K562 (cell line): ENCODE data around the gene TENM4. TPM values are rescaled to one million over a fixed set of nuclear protein-coding genes. Genes with fewer than 3 reads are reported as not detected.

Experiments used
- ATAC-seq: fragments of 200-7000 bp; cut with Tn5 transposase; 3 replicates; pipeline ENCODE4 v1.9.1; 2020; ENCODE audit warnings: moderate library complexity
- BruUV-seq: library from RNA; stranded (reverse); fragments of 400-500 nt; replicated peaks from 2 replicates; lab custom pipeline; 2021; lab: Mats Ljungman, UMichigan
- CTCF ChIA-PET: fragments of 300-600 bp; formaldehyde crosslinking; extraction: SDS; loops from one replicate; lab custom pipeline; 2021; ENCODE audit warnings: low intra/inter-chr PET ratio; lab: Yijun Ruan, JAX
- POLR2A ChIA-PET: fragments of 300-600, 350-650 bp; sonication (Branson Sonifier 250); formaldehyde crosslinking; extraction: SDS; loops from one replicate; lab custom pipeline; 2021; ENCODE audit warnings: antibody characterized with exemption, inconsistent platforms; lab: Yijun Ruan, JAX
- DNase-seq, 4 experiments: peaks; one replicate each; pipeline versions ENCODE4 v3.0.0 to v3.0.0-alpha.2; 2011 to 2018; ENCODE audit warnings: low spot score in 3 of 4, mixed read lengths in 3 of 4; ENCODE audit errors: extremely low read depth in 1 of 4
- FAIRE-seq: peaks from 2 replicates; lab custom pipeline; 2011; peaks lifted over from hg19 to GRCh38; lab: Jason Lieb, UNC
- H2AFZ ChIP-seq: 2 replicates; pipeline ENCODE4 v1.6.0; 2011; ENCODE audit warnings: low read depth, low read length, control low read depth, inconsistent platforms
- H3K27ac ChIP-seq: fragments of 200-600 bp; 3 replicates; pipeline ENCODE4 v1.8.0; 2011; ENCODE audit warnings: low read depth, mild to moderate bottlenecking, control low read depth, inconsistent platforms, low read length, moderate library complexity, mixed read lengths; ENCODE audit errors: extremely low read depth
- H3K27me3 ChIP-seq, 2 experiments: fragments of 300-600 bp in 1 of 2; 2 replicates in 1 of 2; 3 replicates in 1 of 2; pipeline versions ENCODE4 v1.6.0 to v1.8.0; 2011; ENCODE audit warnings: inconsistent platforms in 2 of 2, low read length in 2 of 2, mild to moderate bottlenecking in 1 of 2, mixed read lengths in 1 of 2, moderate library complexity in 1 of 2; ENCODE audit not compliant: control insufficient read depth in 2 of 2, insufficient read depth in 2 of 2
- H3K36me3 ChIP-seq: fragments of 300-600 bp; 3 replicates; pipeline ENCODE4 v1.8.0; 2011; ENCODE audit warnings: mild to moderate bottlenecking, low read length, inconsistent platforms; ENCODE audit not compliant: control insufficient read depth, insufficient read depth
- H3K4me1 ChIP-seq, 2 experiments: fragments of 200-600 bp in 1 of 2; replicated peaks in 1 of 2; 2 replicates in 1 of 2; 3 replicates in 1 of 2; pipeline versions ENCODE4 v1.5.1 to v1.8.0; 2011; ENCODE audit warnings: inconsistent platforms in 2 of 2, low read length in 2 of 2, mild to moderate bottlenecking in 1 of 2, mixed read lengths in 1 of 2, moderate library complexity in 1 of 2; ENCODE audit not compliant: control insufficient read depth in 2 of 2, insufficient read depth in 2 of 2
- H3K4me2 ChIP-seq: 2 replicates; pipeline ENCODE4 v1.6.1; 2011; ENCODE audit warnings: low read length, control low read depth, inconsistent platforms, mixed read lengths; ENCODE audit not compliant: insufficient read depth
- H3K4me3 ChIP-seq: fragments of 200-600 bp; sonication (generic), shearing (Covaris generic); 2 replicates; pipeline ENCODE4 v1.5.1; 2016; ENCODE audit warnings: control low read depth, inconsistent platforms
- H3K79me2 ChIP-seq: fragments of 200-600 bp; 3 replicates; pipeline ENCODE4 v1.8.0; 2011; ENCODE audit warnings: low read length, inconsistent platforms; ENCODE audit not compliant: control insufficient read depth, insufficient read depth
- H3K9ac ChIP-seq, 2 experiments: 2 replicates each; pipeline versions ENCODE4 v1.6.0 to v1.6.1; 2011; ENCODE audit warnings: low read depth in 2 of 2, low read length in 2 of 2, control low read depth in 1 of 2, inconsistent platforms in 1 of 2, mild to moderate bottlenecking in 1 of 2, mixed read lengths in 1 of 2; ENCODE audit not compliant: insufficient read depth in 1 of 2
- H3K9me1 ChIP-seq: one replicate; pipeline ENCODE4 v1.6.0; 2011; ENCODE audit warnings: inconsistent platforms, mild to moderate bottlenecking, low read length, moderate library complexity; ENCODE audit not compliant: control insufficient read depth, insufficient read depth
- H3K9me3 ChIP-seq: replicated peaks from 2 replicates; pipeline ENCODE4 v1.5.1; 2011; ENCODE audit warnings: low read depth, low read length, inconsistent platforms; ENCODE audit not compliant: control insufficient read depth, insufficient read depth
- H4K20me1 ChIP-seq: replicated peaks from 2 replicates; pipeline ENCODE4 v1.6.1; 2011; ENCODE audit warnings: low read length, inconsistent platforms, mixed read lengths; ENCODE audit not compliant: control insufficient read depth, insufficient read depth
- BRD9 ChIP-seq: fragments of 450-650 bp; IDR thresholded peaks from 2 replicates; pipeline ENCODE4 v1.6.1; 2018; ENCODE audit warnings: low read depth; ENCODE audit not compliant: partially characterized antibody
- CCNT2 ChIP-seq: IDR thresholded peaks from 2 replicates; pipeline ENCODE4 v1.6.1; 2011; ENCODE audit warnings: borderline replicate concordance, low read depth, mild to moderate bottlenecking, moderate library complexity, mixed read lengths, low read length; ENCODE audit not compliant: insufficient read length; ENCODE audit errors: extremely low read depth
- CHD4 ChIP-seq: fragments of 200-600 bp; sonication (generic); IDR thresholded peaks from 3 replicates; pipeline ENCODE4 v1.6.1; 2012; ENCODE audit warnings: low read depth, mild to moderate bottlenecking, mixed read lengths, low read length, inconsistent platforms; ENCODE audit not compliant: insufficient read depth, insufficient replicate concordance, poor library complexity, severe bottlenecking
- MEF2D ChIP-seq: conservative IDR thresholded peaks from 2 replicates; pipeline ENCODE4 v1.6.1; 2016; ENCODE audit warnings: low read depth, missing genetic modification characterization, missing compliant biosample characterization
- POLR2AphosphoS5 ChIP-seq: IDR thresholded peaks from 2 replicates; pipeline ENCODE4 v1.6.1; 2011; ENCODE audit warnings: mild to moderate bottlenecking, low read depth, low read length, moderate library complexity; ENCODE audit not compliant: control insufficient read depth, insufficient read depth
- SMAD4 ChIP-seq: fragments of 250-450 bp; sonication (Bioruptor Pico); conservative IDR thresholded peaks from 2 replicates; pipeline ENCODE4 v1.8.0; 2021; ENCODE audit warnings: inconsistent platforms, mild to moderate bottlenecking, moderate library complexity
- STAT5A ChIP-seq: IDR thresholded peaks from 2 replicates; pipeline ENCODE4 v1.6.1; 2012; ENCODE audit warnings: low read length, inconsistent platforms, borderline replicate concordance
- TARDBP ChIP-seq: fragments of 450-650 bp; IDR thresholded peaks from 2 replicates; pipeline ENCODE4 v1.6.1; 2016
- WGBS: fragments of 100-300 bp; shearing (Covaris generic); methylation state at CpG from one replicate; pipeline ENCODE4 v1.1.6; 2016; ENCODE audit warnings: low coverage, mixed read lengths; ENCODE audit not compliant: insufficient coverage; ENCODE audit errors: missing lambda C conversion rate; 5-methylcytosine and 5-hydroxymethylcytosine counted together
- in situ Hi-C: fragments of 300-500 bp; cut with MboI; formaldehyde crosslinking; loops from 4 replicates; pipeline ENCODE4 v1.15.0; 2018; ENCODE audit warnings: inconsistent platforms, mixed read lengths
- intact Hi-C: fragments of 100-400 bp; cut with micrococcal nuclease; formaldehyde crosslinking; loops from 2 replicates; pipeline ENCODE4 v1.14.2; 2022
- polyA plus RNA-seq, 8 experiments: library from polyadenylated mRNA; depleted of rRNA in 4 of 8; stranded (reverse) in 5 of 8; unstranded in 3 of 8; fragments of >200 nt; fragmentation: Nextera tagmentation in 2 of 8; fragmentation: Illumina TruSeq in 1 of 8; extraction: Ambion mirVana in 2 of 8; extraction: Trizol in 1 of 8; gene quantifications; 2 replicates each; pipeline versions ENCODE4 v1.2.1 to v1.2.3, GENCODE V29; 2011 to 2014; ENCODE audit warnings: inconsistent platforms in 1 of 8, missing spikeins in 1 of 8
- total RNA-seq, 7 experiments: library from RNA; depleted of rRNA in 6 of 7; stranded (reverse); fragments of >200 nt in 6 of 7; fragmentation: Illumina TruSeq in 2 of 7; extraction: Trizol in 2 of 7; gene quantifications; 2 replicates each; pipeline versions ENCODE4 v1.2.1 to v1.2.3, GENCODE V29; 2011 to 2021; ENCODE audit warnings: low replicate concordance in 1 of 7
- TF ChIP-seq, protein P1 (sequence below): IDR thresholded peaks from 3 replicates; pipeline ENCODE4 v1.6.1; 2011; ENCODE audit warnings: borderline replicate concordance, mild to moderate bottlenecking; ENCODE audit not compliant: insufficient read length, insufficient read depth

The TENM4 gene
- total and polyA plus RNA-seq, 9 of the 15 experiments (the other 6 are each of a cell fraction or from before 2014, with no cell fraction given), result 0.16 TPM; not detected in 8

GRCh38 chr11:78922859-78923625 lies 517.8 kb downstream of the TENM4 start:
- intact Hi-C loops, result no loop called here

More at GRCh38 chr11:78922859-78923625, 517.8 kb downstream of the TENM4 start:
- ChIA-PET CTCF (no interaction called here), POLR2A (interaction anchor here (0.7 kb wide), 1 partner anchor 21 kb away, joined by 3 read pairs; no protein-coding TSS in a partner anchor)
- no peaks in the 10 kb centered on the region for H3K9me1 ChIP-seq
- H3K27me3 ChIP-seq, result peaks cover 0 to 5% of the 10 kb centered on the region in 2 experiments; a peak in 2 of 5 replicates
- in situ Hi-C loops, result no loop called here
- no TSS peak for BruUV-seq
- no peak for TF ChIP-seq SMAD4 (CRISPR knock-in tag)
- TF ChIP-seq, protein P1, sequence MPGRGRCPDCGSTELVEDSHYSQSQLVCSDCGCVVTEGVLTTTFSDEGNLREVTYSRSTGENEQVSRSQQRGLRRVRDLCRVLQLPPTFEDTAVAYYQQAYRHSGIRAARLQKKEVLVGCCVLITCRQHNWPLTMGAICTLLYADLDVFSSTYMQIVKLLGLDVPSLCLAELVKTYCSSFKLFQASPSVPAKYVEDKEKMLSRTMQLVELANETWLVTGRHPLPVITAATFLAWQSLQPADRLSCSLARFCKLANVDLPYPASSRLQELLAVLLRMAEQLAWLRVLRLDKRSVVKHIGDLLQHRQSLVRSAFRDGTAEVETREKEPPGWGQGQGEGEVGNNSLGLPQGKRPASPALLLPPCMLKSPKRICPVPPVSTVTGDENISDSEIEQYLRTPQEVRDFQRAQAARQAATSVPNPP, result no peak
- TF ChIP-seq TARDBP, result no peak
- no peak for TF ChIP-seq MEF2D (tag)
- no peak for TF ChIP-seq CHD4
- TF ChIP-seq BRD9, result no peak
- TF ChIP-seq STAT5A, result no peak
- TF ChIP-seq POLR2AphosphoS5, result no peak
- TF ChIP-seq CCNT2, result no peak
- H3K79me2 ChIP-seq, result no peaks in the 10 kb centered on the region
- no peak overlapping the region for H3K9ac ChIP-seq
- H3K27ac ChIP-seq, result no peak overlapping the region
- H2AFZ ChIP-seq, result no peak overlapping the region
- H4K20me1 ChIP-seq, result no peaks in the 10 kb centered on the region
- no peaks in the 10 kb centered on the region for H3K9me3 ChIP-seq
- ATAC-seq (no peak), FAIRE-seq (no peak), DNase-seq (no peak)
- no peaks in the 10 kb centered on the region for H3K36me3 ChIP-seq
- WGBS, result 2% methylated on average over 5 of the region's 5 CpGs
- no peak overlapping the region for H3K4me2 ChIP-seq
- H3K4me1 ChIP-seq, result no peaks in the 10 kb centered on the region
- no peak overlapping the region for H3K4me3 ChIP-seq
